GM12801 (cell line): ENCODE results near the gene CRB2.

Experiments
- CTCF ChIP-seq: IDR thresholded peaks from one replicate; pipeline ENCODE4 v1.5.1; 2011; ENCODE audit warnings: control low read depth; ENCODE audit not compliant: insufficient read length; ENCODE audit errors: extremely low read depth

The CRB2 gene

DNA sequence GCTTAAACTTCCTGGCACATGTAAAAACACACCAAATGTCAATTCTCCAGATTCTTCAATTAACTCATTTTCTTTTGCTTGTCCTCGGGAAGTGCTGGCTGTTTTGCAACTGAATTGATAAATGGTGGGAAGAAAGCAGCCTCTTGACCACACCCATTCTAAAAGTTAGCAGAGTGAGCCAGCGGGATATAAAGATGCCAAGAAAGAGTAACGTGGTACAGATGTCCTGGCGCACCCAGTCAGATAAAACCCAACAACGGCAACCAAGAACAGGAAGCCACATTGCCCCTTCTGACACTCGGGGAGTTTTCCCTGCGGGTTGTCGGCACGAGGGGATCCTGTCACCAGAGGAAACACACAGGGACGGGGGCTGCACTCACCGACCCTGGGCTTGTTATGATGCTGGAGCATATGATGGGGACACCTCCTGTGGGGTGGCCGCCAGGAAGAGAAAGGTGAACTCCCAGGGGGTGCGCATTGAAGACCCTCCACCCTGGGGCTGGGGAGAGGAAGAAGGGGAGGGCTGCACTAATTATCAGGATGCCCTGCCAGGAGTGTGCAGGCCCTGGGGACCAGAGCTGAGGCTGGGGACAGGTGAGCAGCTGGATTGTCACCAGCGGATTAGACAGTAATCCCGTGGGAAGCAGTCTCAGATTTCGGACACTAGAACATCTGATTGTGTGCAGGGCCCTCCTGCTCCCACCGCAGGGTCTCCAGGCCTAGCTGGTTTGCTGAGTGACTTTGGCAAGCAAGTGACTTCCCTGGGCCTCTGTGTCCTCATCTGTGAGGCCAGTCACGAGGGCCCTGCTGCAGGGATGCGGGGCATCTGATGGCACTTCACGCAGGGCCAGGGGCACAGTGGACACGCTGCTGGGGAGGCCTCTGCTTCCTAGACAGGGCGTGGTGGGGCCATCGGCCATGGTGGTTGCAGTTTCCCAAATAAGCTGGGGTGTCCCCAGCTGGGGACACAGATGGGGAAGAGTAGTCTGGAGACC is 59.2 kb downstream of the CRB2 start:
- TF ChIP-seq CTCF: no peak

GRCh38 chr9:123416176-123416575 is 60.2 kb downstream of the CRB2 start:
- no peak for TF ChIP-seq CTCF

- TF ChIP-seq CTCF: no peak
Observed at GRCh38 chr9:123417289-123418051, 61.5 kb downstream of the CRB2 start.

DNA sequence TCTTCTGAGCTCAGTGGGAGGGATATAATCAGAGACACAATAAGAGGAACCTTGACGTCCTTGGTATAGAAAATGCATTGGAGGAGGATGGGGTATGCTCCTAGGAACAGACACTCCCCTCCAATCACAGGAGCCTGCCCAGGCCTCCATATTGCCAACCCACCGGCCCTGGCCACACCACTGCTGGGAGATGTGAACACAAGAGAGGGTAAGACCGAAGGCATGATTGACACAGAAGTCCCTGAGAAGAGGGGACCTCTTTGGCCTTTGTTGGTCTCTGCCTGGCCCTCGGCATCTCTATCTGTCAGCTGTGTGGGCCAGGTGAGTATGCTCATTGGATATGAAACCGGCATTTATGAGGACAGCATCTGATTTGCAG is 62.0 kb downstream of the CRB2 start:
- no peak for TF ChIP-seq CTCF

GRCh38 chr9:123418506-123418905 is 62.5 kb downstream of the CRB2 start:
- TF ChIP-seq CTCF: no peak

GRCh38 chr9:123419091-123419490 is 63.1 kb downstream of the CRB2 start:
- TF ChIP-seq CTCF: no peak
